Measurements from ENCODE around the gene AJUBA.
"Not testable (repeated sequence)": the region's sequence is repeated elsewhere in the genome, so short reads cannot be mapped to it uniquely, and the experiment has no call there.

AJUBA gene

DNA sequence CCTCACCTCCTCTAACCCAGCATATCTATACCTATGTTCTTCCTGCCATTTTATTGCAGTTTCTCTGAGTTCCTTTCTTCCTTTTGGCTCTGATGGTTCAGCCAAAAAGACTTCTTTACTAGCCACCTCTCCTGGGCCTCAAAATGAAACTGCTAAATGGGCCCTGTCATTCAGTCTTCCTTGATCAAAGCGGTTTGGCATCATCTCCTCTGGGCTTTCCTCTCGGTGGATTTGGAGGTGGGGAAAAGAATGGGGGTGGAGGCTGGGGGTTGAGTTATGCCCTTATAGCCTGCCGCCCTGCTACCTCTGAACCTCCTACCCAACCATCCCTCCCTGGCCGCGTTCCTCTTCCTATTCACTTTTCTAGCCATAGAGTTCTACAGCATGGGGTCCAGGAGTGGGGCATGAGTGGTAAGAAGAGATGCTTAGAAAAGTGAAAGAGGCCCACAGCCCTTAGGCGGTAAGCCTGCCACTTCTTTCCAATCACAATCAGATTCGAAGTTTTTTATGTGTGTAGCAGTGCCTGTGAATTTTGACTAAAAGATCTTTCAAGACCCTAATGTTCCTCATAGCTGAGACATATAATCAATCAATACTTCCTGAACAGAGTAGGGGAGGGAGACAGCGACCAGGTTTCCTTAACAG is 2.5 kb downstream of the AJUBA start:
- DNase-seq (ENCODE audit: low spot score), result no peak

DNA sequence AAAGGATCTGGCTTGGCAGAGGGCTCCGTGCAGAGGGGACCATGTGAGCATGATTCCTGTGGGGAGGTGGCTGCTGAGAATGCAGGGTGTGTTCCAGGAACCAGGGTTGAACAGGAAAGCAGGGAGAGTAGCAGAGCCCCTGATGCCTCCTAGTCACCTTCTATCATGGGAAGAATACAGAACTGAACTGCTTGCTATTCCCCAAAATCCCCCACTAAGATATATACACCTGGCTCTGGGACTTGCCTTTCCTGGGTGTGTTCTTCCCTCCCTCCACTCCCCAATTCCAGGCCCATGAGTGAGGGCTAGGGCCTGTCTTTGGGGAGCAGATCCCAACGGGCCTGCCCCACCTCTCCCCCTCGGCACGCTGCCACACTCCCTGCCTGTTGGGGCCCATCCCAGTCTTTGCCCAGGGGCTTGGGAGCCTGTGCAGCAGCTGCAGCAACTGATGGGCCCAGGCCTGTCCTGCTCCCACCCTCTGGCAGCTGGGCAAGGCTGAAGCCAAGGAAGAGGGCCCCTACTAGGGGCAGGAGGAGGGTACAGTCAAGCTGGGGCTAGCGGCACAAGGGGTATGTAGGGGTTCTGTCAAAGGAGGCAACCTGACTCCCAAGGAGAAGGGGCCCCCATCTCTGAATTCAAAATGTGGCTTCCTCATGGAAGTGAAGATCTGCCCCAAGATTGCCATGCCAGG is 3.2 kb downstream of the AJUBA start:
- DNase-seq (ENCODE audit: low spot score), result no peak

DNA sequence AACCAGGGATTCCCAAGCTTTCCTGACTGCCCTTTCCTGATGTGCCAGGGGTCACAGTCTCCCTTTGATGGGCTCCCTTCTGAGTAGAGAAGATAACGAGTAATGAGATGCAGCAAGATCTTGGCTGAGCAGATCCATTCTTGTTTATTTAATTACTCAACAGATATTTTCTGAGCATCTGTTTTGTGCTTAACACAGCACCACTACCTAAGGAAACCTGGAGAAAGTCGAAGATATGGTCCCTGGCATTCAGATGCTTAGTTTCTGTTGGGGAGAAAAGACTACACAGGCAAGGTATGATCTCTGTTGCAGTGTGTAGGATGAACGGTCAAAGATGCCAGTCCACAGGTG is 3.9 kb downstream of the AJUBA start:
- DNase-seq (ENCODE audit: low spot score), result no peak

DNA sequence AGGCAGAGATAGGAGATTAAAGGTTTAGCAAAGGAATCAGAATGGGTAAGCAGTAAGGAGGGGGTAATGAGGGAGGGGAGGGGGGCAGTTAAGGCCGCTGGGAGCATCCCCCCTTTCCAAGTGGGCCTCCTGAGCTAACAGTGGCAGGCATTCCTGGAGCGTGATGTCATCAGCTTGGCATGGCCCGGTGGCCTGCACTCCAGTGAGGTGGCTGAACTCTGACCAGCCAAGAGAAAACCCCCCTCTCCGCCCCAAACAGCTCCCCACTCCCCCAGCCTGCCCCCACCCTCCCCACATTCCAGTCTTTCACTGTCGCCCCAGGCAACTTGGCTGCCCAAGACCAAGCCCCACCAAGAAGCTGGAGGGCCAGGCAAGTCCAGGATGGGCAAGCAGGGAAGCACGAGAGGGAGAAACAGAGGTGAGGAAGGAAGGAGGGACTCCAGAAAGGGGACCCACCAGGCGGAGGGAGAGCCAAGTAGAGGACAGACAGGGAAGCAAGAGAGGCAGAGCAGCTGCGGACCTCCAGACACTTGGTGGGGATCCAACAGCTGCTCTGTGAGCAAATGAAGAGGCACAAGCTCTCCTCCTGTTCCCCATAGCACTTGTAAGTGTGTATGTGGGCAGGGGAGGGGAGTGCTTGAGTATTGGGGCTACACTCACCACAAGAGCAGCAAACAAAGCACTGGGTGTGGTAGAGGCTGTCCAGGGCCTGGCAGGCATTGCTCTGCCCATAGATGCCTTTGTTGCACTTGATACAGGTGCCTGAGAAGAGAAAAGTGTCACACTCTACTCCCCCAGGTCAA is 4.5 kb downstream of the AJUBA start:
- peak; percentile 45 for DNase-seq (ENCODE audit: low spot score)

DNA sequence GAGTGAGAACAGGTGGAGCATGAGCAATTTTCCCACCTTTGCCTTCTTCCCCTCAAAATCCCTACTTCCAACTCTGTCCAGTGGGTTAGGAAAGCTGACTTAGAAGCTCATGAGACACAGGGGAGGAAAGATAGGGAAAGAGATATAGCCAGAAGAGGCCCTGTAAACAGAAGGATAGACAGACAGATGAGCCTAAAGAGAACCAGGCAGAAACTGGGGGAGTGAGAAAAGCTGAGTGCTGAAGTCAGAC is 5.0 kb downstream of the AJUBA start:
- DNase-seq (ENCODE audit: low spot score), result no peak

DNA sequence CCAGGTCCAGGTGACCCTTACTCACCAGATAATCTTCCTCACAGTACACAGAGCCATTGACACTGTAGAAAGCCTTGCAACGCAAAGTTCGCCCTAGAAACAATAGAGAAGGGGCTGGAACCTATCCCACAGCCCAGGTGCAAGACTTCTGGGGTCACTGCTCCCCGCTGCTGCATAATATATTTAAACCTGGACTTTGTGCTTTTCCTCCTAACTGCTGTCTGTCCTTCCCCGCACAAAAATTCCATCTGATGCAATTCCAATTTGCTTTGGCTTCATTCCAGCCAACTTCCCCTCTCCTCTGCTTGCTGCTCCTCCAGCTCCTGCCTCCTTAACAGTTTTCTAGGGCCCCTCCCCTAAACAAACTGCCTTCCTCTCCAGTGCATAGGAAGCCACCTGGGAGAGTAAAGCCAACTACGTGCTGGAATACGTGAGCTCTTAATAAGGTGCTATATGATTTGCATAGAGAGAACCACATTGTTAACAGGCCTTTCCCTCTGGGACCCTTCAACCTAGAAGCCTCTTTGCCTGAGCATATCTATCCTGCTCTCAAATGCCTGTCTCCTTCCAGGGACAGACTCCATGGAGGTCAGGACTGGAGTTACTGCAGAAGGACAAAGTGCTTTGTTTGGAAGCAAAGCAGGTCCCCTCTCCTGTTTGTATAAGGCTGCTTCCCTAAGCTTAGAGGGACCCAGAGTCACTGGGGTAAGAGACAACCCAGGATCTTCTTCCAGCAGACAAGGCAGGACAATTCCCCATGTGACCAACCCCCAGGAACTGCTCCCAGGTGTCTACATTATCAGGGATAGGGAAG is 5.5 kb downstream of the AJUBA start:
- DNase-seq (ENCODE audit: low spot score), result no peak

DNA sequence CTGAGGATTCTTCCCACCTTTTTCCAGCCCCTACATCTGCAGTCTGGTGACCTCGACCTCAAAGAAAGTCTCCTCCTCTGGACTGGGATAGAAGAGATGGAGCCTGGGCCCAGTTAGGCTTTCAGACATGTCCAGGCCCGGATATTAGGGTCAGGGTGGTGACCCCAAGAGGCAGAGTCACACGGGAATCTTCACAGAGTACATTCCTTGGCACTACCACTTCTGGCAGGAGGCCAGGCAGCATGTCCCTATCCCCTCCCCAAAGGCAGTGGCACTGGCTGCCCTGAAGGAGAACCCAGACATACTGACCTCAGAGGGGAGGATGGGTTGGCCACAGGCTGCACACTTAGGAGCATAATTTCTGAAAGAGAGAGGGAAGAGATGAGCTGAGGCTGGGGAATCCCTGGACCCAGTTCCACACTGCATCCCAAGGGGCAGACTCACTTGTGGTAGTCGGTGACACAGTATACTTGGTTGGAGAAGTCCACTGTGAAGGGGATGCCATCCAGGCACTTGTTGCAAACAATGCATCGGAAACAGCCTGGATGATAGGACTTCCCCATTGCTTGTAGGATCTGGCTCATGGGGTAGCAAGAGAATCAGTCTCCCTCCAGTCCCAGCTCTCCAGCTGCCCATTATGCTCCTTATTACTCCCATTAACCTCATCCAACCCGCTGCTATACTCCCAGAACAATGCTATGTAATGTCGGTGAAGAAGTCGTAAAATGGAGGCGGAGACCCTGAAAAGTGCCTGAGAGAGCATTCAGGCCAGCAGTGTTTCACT is 7.6 kb downstream of the AJUBA start:
- DNase-seq (ENCODE audit: low spot score), result no peak

DNA sequence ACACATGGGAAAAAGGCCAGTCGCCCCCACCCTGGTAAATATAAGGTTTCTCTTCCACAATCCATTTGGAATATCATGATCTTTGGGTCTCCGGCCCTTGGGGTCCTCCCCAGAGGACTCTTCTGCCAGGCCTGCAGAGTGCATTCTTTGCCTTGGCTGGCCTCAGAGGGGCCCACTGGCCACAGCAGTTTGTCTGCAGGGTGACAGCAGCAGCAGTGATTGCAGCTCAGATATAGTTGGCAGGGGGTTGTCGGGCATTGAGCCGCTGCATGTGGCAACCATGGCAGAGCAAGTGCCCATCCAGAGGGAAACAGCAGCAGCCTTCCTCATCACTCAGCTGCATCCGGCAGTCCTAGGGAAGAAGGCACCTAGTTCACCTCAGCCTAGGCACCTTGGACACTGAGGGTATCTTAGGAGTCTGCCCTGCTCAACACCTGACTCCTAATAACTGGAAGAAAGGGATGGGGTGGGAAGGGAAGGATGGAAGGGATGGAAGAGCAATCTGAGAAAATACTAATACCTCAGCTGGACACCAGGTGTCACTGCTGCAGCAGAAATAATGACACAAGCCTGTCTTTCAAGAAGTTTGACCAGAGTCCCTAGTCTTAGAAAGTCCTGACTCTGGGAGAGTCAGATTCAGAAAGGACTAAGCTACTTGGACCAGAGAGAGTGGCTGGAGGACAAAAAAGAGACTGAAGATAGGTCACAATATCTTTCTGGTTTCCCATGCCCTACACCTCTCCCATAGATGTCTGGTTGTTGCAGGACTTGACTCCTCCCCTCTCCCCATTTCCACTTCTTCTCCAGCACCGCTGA is 8.9 kb downstream of the AJUBA start:
- peak; percentile 63 for DNase-seq (ENCODE audit: low spot score)

DNA sequence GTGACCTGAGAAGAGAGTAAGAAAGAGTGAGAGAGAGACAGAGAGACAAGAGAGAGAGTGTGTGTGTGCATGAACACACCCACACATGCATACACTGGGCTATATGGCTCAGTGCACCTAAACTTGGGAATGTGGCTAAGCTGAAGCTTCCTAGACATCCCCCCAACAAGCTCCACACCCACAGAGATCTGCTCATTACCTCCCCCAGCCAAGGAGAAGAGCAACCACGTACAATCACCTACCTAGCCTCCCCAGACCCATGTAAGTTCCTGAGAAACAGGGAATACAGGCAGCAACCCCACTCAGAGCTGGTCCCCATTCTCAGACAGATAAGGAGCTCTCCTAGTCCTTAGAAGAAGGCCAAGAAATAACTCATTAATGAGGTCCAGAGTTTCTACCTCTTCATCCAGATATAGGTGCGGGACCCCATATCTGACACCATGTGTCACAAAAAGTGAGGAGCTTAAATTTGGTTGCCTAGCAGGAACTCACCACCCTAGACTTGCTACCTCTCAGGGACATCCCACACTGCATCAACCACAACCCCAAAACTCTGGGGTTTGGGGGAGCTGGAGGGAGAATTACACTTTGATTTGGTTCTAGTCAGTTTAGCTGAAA is 9.9 kb downstream of the AJUBA start:
- DNase-seq (ENCODE audit: low spot score), result no peak

DNA sequence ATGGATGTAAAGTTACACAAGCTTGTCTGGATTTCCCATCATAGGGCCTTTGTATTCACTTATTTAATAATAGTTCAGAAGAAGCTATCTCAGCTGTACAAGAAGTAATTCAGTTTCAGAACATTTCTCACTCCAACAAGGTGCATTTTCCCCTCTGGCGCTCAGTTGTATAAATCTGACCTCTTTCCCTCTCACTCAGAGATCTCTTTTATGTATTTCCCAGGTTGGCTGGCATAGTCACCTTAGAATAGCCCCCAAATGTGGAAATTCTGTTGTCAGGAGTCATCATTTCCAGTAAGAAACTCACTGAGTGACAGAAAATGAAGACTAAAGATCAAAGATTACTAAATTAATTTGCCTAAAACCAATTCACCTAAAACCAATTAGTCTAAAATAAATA is 11.2 kb downstream of the AJUBA start:
- no peak for DNase-seq (ENCODE audit: low spot score)

DNA sequence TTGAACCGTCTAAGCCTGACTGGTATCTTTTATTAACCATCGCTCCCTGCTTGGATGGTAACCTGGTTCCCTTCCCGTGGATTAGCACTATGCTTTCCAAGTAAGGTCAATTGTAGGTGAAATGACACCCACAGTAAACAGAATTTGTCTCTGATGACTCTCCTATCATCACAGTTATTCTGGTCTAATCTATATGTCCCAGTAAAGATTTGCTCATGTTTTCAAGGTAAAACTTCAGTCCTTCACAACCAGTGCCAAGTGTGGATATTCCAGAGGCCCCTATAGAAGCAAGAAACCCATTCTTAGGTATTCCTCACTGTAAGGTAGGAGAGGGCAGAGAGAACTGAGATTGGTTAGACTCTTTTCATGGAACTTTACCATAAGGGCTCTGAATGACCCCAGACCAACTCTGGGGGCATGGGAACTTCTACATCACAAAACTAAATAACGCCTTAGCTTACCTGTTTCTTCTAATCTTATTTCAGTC is 15.5 kb downstream of the AJUBA start:
- no peak for DNase-seq (ENCODE audit: low spot score)

DNA sequence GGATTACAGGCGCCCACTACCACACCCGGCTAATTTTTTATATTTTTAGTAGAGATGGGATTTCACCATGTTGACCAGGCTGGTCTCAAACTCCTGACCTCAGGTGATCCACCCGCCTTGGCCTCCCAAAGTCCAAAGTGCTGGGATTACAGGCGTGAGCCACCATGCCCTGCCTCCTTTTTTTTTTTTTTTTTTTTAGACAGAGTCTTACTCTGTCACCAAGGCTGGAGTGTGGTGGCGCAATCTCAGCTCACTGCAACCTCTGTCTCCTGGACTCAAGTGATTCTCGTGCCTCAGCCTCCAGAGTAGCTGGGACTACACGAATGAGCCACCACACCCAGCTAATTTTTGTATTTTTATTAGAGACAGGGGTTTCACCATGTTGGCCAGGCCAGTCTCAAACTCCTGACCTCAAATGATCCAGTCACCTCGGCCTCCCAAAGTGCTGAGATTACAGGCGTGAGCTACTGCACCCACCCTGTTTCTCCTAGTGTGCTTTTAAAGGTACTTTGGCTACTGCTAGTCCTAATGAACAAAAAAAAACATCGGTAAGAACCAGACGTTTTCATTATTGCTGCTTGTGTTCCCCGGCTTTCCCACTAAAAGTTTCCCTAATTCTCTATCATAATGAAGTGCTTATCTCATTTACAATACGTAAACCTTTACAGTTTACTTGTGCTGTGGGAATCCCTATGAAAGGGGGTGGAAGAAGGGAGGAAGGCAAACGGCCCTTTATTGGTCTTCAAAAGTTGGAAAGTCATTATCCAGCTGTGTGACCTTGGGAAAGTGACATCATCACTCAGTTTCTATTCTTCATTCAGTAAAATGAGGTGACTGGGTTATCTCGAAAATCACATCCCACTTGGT is 16.2 kb downstream of the AJUBA start:
- DNase-seq (ENCODE audit: low spot score), result not testable (repeated sequence)

DNA sequence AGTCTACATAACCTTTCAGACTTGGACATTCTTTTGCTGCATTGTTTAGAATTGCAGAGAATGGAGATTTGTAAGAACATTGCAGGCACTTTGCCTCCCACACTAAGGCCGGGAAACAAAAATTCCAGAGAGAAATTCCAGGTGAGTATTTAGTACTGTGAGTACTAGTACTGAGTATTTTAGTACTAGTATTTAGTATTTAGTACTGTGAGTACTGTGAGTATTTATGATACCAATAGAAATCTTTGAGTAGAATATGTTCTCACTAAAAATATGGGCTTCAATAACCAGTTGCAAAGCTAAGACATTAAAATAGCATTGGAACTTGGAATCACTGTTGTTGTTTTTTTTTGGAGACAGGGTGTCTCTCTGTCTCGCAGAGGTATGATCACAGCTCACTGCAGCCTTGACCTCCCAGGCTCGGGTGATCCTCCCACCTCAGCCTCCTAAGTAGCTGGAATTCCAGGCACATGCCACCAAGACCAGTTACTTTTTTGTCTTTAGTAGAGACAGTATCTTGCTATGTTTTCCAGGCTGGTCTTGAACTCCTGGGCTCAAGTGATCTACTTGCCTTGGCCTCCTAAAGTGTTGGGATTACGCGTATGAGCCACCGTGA is 20.2 kb downstream of the AJUBA start:
- DNase-seq (ENCODE audit: low spot score), result no peak

DNA sequence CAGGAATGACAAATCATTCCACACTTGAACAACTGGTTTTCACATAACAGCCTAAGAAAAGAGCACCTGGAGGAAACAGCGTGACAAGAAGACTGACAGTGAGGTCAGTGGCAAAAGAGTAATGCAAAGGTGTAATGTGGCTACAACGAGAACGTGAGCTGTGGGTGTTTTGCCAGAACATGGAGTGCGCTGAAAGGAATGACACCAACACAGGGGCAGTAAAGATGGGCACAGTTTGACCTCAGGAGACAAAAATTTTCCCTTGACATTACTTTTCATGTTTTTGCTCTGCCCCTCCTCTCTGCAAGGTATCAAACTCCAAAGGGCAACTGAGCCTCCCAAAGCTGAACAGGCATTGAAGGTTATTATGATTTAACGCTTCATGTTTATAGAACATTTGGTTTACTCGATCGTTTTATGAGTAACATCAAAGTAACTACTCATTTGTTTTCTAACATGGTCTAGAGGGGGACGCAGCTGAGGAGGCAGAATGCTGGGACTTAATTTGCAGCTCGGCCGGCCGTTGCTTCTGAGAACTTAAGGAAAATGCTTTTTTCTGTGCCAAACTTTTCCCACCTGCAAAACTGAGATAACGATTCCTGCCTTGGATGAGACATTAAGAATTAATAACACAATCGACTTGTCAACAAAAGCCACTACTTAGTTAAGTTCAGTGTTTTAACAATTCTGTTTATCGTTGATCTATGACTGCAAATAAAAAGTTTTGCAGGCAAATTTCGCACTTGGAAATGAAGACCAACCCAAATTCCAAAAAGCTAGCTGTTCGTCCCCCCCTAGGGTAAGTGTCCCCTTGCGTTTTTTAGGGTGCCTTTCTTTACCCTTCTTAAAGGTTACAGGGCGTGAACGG is 26.4 kb downstream of the AJUBA start:
- no peak for DNase-seq (ENCODE audit: low spot score)

DNA sequence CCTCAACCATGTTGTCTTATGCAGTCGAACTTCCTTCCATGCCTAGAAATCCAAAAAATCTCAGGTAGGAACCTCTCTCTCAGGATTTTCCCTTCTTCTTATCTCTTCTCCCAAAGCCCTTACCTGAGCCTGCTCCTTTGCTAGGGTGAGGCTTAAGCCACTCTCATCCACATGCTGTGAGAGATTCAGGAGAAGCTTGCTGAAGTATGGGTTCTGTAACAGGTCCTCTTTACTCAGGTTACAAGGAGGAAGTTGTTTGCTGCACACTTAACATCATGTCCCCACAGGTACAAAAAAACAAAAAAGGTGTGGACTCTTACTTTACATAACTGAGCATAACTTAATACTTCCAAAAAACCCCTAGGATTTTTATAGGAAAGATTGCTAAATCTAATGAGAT is 29.9 kb downstream of the AJUBA start:
- no peak for DNase-seq (ENCODE audit: low spot score)

DNA sequence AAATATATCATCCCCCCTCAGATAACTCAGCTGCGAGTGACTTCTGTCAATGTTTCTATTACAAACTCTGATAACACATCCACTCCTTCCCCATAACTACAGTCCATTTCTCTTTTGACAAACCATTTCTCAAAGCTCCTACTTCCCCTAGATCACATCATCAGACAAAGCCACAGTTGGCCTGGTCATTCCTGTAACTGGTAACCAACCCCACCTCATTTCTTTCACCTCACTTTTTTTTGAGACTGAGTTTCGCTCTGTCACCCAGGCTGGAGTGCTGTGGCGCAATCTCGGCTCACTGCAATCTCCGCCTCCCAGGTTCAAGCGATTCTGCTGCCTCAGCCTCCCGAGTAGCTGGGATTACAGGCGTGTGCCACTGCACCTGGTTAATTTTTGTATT is 30.6 kb downstream of the AJUBA start:
- DNase-seq (ENCODE audit: low spot score), result not testable (repeated sequence)

DNA sequence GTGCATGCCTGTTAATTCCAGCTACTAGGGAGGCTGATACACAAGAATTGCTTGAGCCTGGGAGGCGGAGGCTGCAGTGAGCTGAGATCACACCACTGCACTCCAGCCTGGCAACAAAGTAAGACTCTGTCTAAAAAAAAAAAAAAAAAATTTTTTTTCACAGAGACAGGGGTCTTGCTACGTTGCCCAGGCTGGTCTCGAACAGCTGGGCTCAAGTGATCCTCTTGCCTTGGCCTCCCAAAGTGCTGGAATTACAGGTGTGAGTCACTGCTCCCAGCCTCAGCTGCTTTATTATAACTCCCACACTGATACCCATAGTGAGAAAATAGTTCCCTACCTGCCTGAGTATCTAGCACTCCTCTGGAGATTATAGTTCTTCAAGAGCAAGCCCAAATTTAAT is 36.7 kb downstream of the AJUBA start:
- no peak for DNase-seq (ENCODE audit: low spot score)

DNA sequence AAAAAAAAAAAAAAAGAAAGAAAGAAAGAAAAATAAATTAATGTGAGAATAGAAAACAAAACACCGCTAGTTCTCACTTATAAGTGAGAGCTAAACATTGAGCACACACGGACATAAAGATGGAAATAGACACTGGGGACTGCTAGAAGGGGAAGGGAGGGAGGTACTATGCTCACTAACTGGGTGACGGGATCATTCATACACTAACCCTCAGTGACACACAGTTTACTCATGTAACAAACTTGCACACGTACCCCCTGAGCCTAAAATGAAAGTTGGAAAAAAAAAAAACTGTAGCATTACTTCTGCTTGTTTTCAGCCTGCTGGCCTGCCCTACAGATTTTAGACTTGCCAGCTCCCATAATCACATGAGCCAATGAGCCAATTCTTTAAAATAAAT is 42.7 kb downstream of the AJUBA start:
- no peak for DNase-seq (ENCODE audit: low spot score)

Measured in D341Med (cell line).